ENCODE results near the gene LMNA.
A peak's percentile ranks its signal among the peaks of the same experiment; 100 is the strongest.

LMNA gene

GRCh38 chr1:156082309-156083091, 32.0 kb upstream of the LMNA start, which contains the start of gene MEX3A:
Gene MEX3A, minus strand, starts transcription at chr1:156082465. Its CDS starts 467 bp downstream, at chr1:156081998.
- peak; percentile 45 for DNase-seq (ENCODE audit: low spot score)

GRCh38 chr1:156083800-156084790, 30.4 kb upstream of the LMNA start:
- DNase-seq (ENCODE audit: low spot score): no peak

- DNase-seq (ENCODE audit: low spot score): no peak
Observed at GRCh38 chr1:156086256-156086662, 28.3 kb upstream of the LMNA start.

- DNase-seq (ENCODE audit: low spot score): no peak
Observed at GRCh38 chr1:156089704-156090103, 24.8 kb upstream of the LMNA start.

GRCh38 chr1:156090138-156090839, 24.2 kb upstream of the LMNA start:
- no peak for DNase-seq (ENCODE audit: low spot score)

- peak; percentile 87 for DNase-seq (ENCODE audit: low spot score)
Observed at GRCh38 chr1:156090840-156091188, 23.7 kb upstream of the LMNA start.

- DNase-seq (ENCODE audit: low spot score): no peak
Observed at GRCh38 chr1:156091610-156092009, 22.9 kb upstream of the LMNA start.

- DNase-seq (ENCODE audit: low spot score): no peak
Observed at GRCh38 chr1:156095906-156096508, 18.5 kb upstream of the LMNA start.

GRCh38 chr1:156096640-156097391, 17.7 kb upstream of the LMNA start:
- DNase-seq (ENCODE audit: low spot score): peak; percentile 91

- DNase-seq (ENCODE audit: low spot score): no peak
Observed at GRCh38 chr1:156097499-156098178, 16.9 kb upstream of the LMNA start.

GRCh38 chr1:156098784-156099183, 15.7 kb upstream of the LMNA start:
- no peak for DNase-seq (ENCODE audit: low spot score)

GRCh38 chr1:156099282-156099681, 15.2 kb upstream of the LMNA start:
- no peak for DNase-seq (ENCODE audit: low spot score)

GRCh38 chr1:156100205-156100995, 14.1 kb upstream of the LMNA start:
- DNase-seq (ENCODE audit: low spot score): no peak

GRCh38 chr1:156101880-156102279, 12.6 kb upstream of the LMNA start:
- DNase-seq (ENCODE audit: low spot score): no peak

- DNase-seq (ENCODE audit: low spot score): no peak
Observed at GRCh38 chr1:156102633-156103511, 11.6 kb upstream of the LMNA start.

- DNase-seq (ENCODE audit: low spot score): peak; percentile 19
Observed at GRCh38 chr1:156103521-156103947, 11.0 kb upstream of the LMNA start.

GRCh38 chr1:156104065-156104810, 10.3 kb upstream of the LMNA start:
- DNase-seq (ENCODE audit: low spot score): peak; percentile 46

Measured in CD4-positive, alpha-beta T cell treated with Interleukin-6 at 100 ng/mL for 8 hours (primary cell).